ENCODE data around the gene PTGIS.

The PTGIS gene

DNA sequence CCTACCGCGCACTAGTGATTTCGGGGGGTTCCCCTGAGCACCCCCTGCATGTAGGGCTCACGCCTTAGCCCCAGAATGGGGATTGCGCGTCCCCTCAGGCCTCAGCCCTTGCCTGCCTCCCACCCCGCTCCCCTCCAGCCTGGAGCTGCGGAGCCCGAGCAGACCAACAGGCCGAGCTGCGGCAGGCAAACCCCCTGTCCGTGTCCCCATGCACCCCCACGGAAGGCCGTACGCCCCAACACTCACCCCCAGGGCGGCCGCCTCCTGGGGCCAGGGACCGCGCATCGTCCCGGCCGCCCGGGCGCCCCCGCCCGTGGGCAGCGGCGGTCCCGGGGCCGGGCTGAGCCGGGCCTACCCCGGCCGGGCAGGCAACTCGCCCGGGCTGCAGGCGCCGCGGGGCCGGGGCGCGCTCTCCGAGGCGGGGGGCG, 84.2 kb downstream of the PTGIS start:
- H3K27me3 ChIP-seq (replicated peaks; ENCODE audit: control insufficient read depth, insufficient read depth, low read length, poor library complexity, severe bottlenecking) = peaks cover 33% of the 10 kb centered on the region
- H3K36me3 ChIP-seq (ENCODE audit: control insufficient read depth, insufficient read depth, low read length) = no peaks in the 10 kb centered on the region
- H3K4me3 ChIP-seq (ENCODE audit: insufficient read depth, low read depth, low read length, poor library complexity, severe bottlenecking) = no peak overlapping the region
- peaks cover 10% of the 10 kb centered on the region for H3K4me1 ChIP-seq (ENCODE audit: control insufficient read depth, insufficient read depth, low read length, poor library complexity, severe bottlenecking)
- H3K9me3 ChIP-seq (ENCODE audit: control insufficient read depth, low read length) = no peaks in the 10 kb centered on the region
- no peak overlapping the region for H3K27ac ChIP-seq (ENCODE audit: insufficient read depth, low read length, poor library complexity, severe bottlenecking)
- no peak for DNase-seq

DNA sequence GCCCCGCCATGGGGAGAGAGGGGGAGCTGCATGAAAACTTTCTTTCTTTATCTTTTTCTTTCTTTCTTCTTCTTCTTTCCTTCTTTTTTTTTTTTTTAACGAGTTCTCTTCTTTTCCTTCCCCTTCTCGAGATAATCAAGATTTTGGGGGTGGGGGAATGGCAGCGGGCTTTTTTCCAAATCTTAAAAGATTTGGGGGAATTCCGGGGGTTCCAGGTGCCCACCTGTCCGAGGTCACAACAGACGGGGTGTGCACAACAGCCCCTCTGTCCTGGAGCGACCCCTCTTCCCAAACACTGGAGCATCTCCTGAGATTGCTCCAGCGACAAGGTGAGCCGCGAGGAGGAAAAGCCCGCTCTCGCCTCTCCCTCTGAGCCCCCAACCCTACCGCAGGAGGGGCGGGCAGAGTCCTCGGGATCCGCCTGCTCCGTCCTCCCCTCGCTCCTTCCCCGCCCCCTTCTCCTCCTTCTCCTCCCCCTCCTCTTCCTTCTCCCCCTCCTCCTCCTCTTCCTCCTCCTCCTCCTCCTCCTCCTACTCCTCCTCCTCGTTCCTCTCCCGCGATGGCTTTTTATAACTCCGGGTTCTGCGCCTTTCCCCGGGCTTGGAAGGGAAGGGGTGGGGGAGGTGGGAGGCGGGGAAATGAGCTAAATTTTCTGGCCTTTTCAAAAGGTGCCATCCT, 84.8 kb downstream of the PTGIS start:
- peaks cover 29% of the 10 kb centered on the region for H3K27me3 ChIP-seq (replicated peaks; ENCODE audit: control insufficient read depth, insufficient read depth, low read length, poor library complexity, severe bottlenecking)
- peaks cover 10% of the 10 kb centered on the region for H3K4me1 ChIP-seq (ENCODE audit: control insufficient read depth, insufficient read depth, low read length, poor library complexity, severe bottlenecking)
- no peak overlapping the region for H3K27ac ChIP-seq (ENCODE audit: insufficient read depth, low read length, poor library complexity, severe bottlenecking)
- no peak overlapping the region for H3K4me3 ChIP-seq (ENCODE audit: insufficient read depth, low read depth, low read length, poor library complexity, severe bottlenecking)
- H3K36me3 ChIP-seq (ENCODE audit: control insufficient read depth, insufficient read depth, low read length) = no peaks in the 10 kb centered on the region
- no peak for DNase-seq
- no peaks in the 10 kb centered on the region for H3K9me3 ChIP-seq (ENCODE audit: control insufficient read depth, low read length)

DNA sequence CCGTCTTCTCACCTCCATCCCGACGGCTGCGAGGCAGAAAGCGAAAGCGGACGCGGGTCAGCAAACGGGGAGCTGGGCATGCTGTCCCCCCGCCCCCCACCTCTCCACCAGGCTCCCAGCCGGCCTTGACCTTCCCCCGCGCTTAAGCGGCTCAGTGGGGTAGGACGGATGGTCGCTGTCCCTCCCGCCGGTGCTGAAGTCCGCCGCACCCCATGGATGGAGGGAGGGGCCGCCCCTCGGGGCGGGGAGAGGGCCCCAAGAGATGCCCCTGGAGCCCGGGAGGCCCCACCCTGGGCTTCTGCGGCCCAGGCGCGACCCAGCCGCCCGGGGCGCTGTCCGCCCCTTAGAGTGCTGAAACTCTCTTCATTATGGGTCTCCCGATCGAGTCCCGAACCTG, 85.3 kb downstream of the PTGIS start, which contains the start of gene KCNB1:
Gene KCNB1 (minus strand): TSS at position 48 of the 397 bp plus-strand sequence. CDS start 188 bp downstream, outside the sequence.
- Histone ChIP-seq H3K4me3 (ENCODE audit: insufficient read depth, low read depth, low read length, poor library complexity, severe bottlenecking) (no peak within 1 kb of the TSS), H3K9me3 (ENCODE audit: control insufficient read depth, low read length) (no peaks in the 10 kb centered on the region), H3K4me1 (ENCODE audit: control insufficient read depth, insufficient read depth, low read length, poor library complexity, severe bottlenecking) (peaks cover 10% of the 10 kb centered on the region), H3K27ac (ENCODE audit: insufficient read depth, low read length, poor library complexity, severe bottlenecking) (no peak within 1 kb of the TSS), H3K27me3 (replicated peaks; ENCODE audit: control insufficient read depth, insufficient read depth, low read length, poor library complexity, severe bottlenecking) (peaks cover 29% of the 10 kb centered on the region), H3K36me3 (ENCODE audit: control insufficient read depth, insufficient read depth, low read length) (no peaks in the 10 kb centered on the region)
- peak in 2 of 3 donors; percentile 1 to 3 for DNase-seq

DNA sequence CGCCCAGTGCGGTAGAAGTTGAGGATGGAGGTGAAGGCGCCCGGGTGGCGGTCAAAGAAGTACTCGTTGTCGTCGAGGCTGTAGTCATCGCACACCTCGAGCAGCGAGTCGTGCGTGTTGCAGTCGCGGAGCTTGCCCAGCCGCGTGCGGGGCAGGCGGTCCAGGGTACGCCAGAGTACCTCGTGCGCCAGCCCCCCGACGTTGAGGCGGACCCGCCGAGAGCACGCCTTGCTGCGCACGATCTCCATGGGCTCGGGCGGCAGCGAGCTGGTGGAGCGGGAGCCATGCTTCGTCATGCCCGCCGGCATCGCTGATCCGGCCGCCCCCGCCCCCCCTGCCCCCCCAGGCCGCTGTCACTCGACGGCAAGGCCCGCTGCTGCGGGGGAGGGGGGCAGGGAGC, 85.8 kb downstream of the PTGIS start:
- H3K9me3 ChIP-seq (ENCODE audit: control insufficient read depth, low read length) = no peaks in the 10 kb centered on the region
- H3K27me3 ChIP-seq (replicated peaks; ENCODE audit: control insufficient read depth, insufficient read depth, low read length, poor library complexity, severe bottlenecking) = peaks cover 29% of the 10 kb centered on the region

DNA sequence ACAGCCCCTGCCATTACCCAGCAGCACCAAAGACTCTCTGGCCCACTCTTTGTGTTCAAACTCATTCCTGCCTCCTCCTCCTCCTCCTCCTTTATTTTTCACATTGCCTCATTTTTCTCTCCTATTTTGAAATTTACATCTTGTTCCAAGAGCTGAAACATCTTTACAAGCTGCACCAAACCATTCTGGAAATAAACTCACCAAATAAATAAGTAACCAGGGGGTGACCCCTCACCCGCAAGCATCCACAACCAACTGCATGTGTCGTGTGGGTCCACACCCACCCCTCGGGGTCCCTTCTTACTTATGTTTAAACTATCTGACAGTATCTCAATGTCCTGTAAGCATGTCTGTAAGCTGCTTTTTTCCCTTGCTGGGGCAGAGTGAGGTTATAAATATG, 86.8 kb downstream of the PTGIS start:
- Histone ChIP-seq H3K4me3 (ENCODE audit: insufficient read depth, low read depth, low read length, poor library complexity, severe bottlenecking) (no peak overlapping the region), H3K36me3 (ENCODE audit: control insufficient read depth, insufficient read depth, low read length) (no peaks in the 10 kb centered on the region), H3K27me3 (replicated peaks; ENCODE audit: control insufficient read depth, insufficient read depth, low read length, poor library complexity, severe bottlenecking) (peaks cover 29% of the 10 kb centered on the region), H3K4me1 (ENCODE audit: control insufficient read depth, insufficient read depth, low read length, poor library complexity, severe bottlenecking) (peaks cover 10% of the 10 kb centered on the region), H3K9me3 (ENCODE audit: control insufficient read depth, low read length) (no peaks in the 10 kb centered on the region), H3K27ac (ENCODE audit: insufficient read depth, low read length, poor library complexity, severe bottlenecking) (no peak overlapping the region)
- no peak for DNase-seq

More for the DNA sequence above, 85.8 kb downstream of the PTGIS start:
- Histone ChIP-seq H3K4me3 (ENCODE audit: insufficient read depth, low read depth, low read length, poor library complexity, severe bottlenecking) (no peak overlapping the region), H3K4me1 (ENCODE audit: control insufficient read depth, insufficient read depth, low read length, poor library complexity, severe bottlenecking) (peaks cover 10% of the 10 kb centered on the region), H3K27ac (ENCODE audit: insufficient read depth, low read length, poor library complexity, severe bottlenecking) (no peak overlapping the region), H3K36me3 (ENCODE audit: control insufficient read depth, insufficient read depth, low read length) (no peaks in the 10 kb centered on the region)
- no peak for DNase-seq

DNA sequence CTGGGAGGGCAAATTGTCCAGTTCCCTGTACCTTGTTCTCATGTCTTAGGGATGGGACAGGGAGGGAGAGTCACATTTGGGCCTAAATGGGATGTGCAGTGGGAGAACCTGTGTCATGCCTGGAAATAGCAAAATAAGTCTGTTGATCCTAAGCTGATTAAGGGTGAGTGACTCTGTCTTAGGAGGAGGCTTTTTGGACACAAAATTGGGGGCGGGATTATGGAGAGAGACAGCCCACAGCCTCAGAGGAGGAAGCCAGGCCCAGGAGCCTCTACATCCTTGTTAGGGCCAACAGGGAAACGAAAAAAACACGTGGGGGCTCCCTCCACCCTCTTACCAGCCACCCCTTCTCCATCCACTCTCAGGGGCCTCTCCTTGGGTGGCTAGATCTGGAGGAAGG, 87.7 kb downstream of the PTGIS start:
- H3K4me1 ChIP-seq (ENCODE audit: control insufficient read depth, insufficient read depth, low read length, poor library complexity, severe bottlenecking) = peaks cover 10% of the 10 kb centered on the region
- H3K9me3 ChIP-seq (ENCODE audit: control insufficient read depth, low read length) = no peaks in the 10 kb centered on the region
- no peak overlapping the region for H3K4me3 ChIP-seq (ENCODE audit: insufficient read depth, low read depth, low read length, poor library complexity, severe bottlenecking)
- DNase-seq = no peak
- H3K36me3 ChIP-seq (ENCODE audit: control insufficient read depth, insufficient read depth, low read length) = no peaks in the 10 kb centered on the region
- H3K27ac ChIP-seq (ENCODE audit: insufficient read depth, low read length, poor library complexity, severe bottlenecking) = no peak overlapping the region
- peaks cover 33% of the 10 kb centered on the region for H3K27me3 ChIP-seq (replicated peaks; ENCODE audit: control insufficient read depth, insufficient read depth, low read length, poor library complexity, severe bottlenecking)

DNA sequence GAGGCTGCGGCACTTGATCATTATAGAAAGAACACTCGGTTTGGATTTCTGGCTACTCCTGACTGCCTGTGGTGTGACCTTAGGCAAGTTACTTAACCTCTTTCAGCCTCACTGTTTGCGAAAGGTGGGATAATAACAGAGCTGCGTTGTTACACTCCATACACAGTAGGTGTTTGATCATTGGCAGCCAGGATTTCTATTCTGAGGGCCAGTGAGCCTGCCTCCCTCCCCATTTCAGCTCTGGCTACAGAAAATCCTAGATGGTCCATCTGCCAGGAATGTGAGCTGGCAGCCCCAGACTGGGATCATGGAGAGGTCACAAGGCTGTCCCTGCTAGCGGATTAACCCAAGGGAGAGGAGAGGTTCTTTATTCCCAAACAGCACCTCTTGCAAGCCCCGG, 88.2 kb downstream of the PTGIS start:
- H3K9me3 ChIP-seq (ENCODE audit: control insufficient read depth, low read length) = no peaks in the 10 kb centered on the region
- H3K27me3 ChIP-seq (replicated peaks; ENCODE audit: control insufficient read depth, insufficient read depth, low read length, poor library complexity, severe bottlenecking) = peaks cover 31% of the 10 kb centered on the region
- H3K36me3 ChIP-seq (ENCODE audit: control insufficient read depth, insufficient read depth, low read length) = no peaks in the 10 kb centered on the region
- peaks cover 10% of the 10 kb centered on the region for H3K4me1 ChIP-seq (ENCODE audit: control insufficient read depth, insufficient read depth, low read length, poor library complexity, severe bottlenecking)
- no peak overlapping the region for H3K4me3 ChIP-seq (ENCODE audit: insufficient read depth, low read depth, low read length, poor library complexity, severe bottlenecking)
- DNase-seq = no peak
- H3K27ac ChIP-seq (ENCODE audit: insufficient read depth, low read length, poor library complexity, severe bottlenecking) = no peak overlapping the region

DNA sequence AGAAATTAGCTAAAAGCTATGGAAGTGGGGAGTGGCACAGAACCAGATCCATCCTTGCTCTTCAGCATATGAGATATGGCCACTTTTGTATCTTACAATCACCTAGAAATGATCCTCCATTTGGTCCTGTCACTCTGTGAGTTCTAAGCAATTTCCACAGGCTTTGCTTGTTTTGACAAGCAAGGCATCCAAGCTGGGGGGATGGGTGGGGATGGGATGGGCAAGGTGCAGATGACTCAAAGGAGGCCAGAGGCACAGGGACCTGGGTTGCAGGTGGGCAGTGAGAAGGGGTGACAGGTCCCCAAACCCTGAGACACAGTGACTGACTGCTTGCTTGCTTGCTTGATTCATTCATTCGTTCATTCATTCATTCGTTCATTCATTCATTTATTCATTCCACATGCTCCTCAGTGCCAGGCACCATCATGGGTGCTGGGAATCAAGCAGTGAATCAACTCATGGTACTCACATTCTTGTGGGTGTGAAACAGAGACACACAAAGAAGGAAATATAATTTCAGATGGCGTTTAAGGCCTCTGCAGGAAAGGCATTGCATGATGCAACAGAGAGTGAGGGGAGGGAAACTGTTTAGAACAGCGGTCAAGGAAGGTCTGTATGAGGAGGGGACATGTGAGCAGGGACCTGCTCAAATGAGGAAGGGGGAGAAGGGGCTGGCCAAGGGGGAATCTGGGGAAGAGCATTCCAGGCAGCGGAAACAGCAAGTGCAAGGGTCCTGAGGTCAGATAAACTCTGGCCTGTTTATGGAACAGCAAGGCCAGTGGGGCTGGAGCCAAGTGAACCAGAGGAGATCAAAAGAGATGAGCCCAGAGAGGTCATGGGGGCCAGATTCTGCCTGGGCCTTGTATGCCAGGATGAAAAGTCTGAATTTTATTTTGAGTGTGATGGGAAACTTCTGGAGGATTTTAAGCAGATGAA, 88.9 kb downstream of the PTGIS start:
- H3K27ac ChIP-seq (ENCODE audit: insufficient read depth, low read length, poor library complexity, severe bottlenecking) = no peak overlapping the region
- H3K9me3 ChIP-seq (ENCODE audit: control insufficient read depth, low read length) = no peaks in the 10 kb centered on the region
- H3K27me3 ChIP-seq (replicated peaks; ENCODE audit: control insufficient read depth, insufficient read depth, low read length, poor library complexity, severe bottlenecking) = peaks cover 25% of the 10 kb centered on the region
- peaks cover 6% of the 10 kb centered on the region for H3K4me1 ChIP-seq (ENCODE audit: control insufficient read depth, insufficient read depth, low read length, poor library complexity, severe bottlenecking)
- DNase-seq = no peak
- H3K36me3 ChIP-seq (ENCODE audit: control insufficient read depth, insufficient read depth, low read length) = no peaks in the 10 kb centered on the region
- no peak overlapping the region for H3K4me3 ChIP-seq (ENCODE audit: insufficient read depth, low read depth, low read length, poor library complexity, severe bottlenecking)

DNA sequence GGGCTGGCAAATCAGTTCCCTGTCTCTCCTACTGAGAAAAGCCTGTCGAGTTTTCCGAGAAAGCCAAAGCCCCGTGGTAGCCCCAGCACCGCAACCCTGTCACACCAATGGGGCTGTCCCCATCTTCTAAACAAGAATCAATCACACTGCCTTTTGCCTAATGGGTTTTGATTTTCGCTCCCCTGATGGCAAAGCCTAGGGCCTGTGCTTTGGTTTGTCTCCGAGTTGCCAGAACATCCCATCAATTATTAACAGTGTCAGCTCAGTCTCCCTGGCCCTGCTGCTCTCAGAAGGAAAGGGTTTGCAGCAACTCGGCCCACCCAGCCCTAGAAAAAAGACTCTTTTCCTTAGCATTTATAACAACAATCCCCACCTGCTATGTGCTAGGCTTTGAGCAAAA, 89.7 kb downstream of the PTGIS start:
- Histone ChIP-seq H3K36me3 (ENCODE audit: control insufficient read depth, insufficient read depth, low read length) (no peaks in the 10 kb centered on the region), H3K27ac (ENCODE audit: insufficient read depth, low read length, poor library complexity, severe bottlenecking) (no peak overlapping the region), H3K27me3 (replicated peaks; ENCODE audit: control insufficient read depth, insufficient read depth, low read length, poor library complexity, severe bottlenecking) (peaks cover 20% of the 10 kb centered on the region), H3K9me3 (ENCODE audit: control insufficient read depth, low read length) (no peaks in the 10 kb centered on the region), H3K4me1 (ENCODE audit: control insufficient read depth, insufficient read depth, low read length, poor library complexity, severe bottlenecking) (peaks cover under 1% of the 10 kb centered on the region), H3K4me3 (ENCODE audit: insufficient read depth, low read depth, low read length, poor library complexity, severe bottlenecking) (no peak overlapping the region)
- no peak for DNase-seq

DNA sequence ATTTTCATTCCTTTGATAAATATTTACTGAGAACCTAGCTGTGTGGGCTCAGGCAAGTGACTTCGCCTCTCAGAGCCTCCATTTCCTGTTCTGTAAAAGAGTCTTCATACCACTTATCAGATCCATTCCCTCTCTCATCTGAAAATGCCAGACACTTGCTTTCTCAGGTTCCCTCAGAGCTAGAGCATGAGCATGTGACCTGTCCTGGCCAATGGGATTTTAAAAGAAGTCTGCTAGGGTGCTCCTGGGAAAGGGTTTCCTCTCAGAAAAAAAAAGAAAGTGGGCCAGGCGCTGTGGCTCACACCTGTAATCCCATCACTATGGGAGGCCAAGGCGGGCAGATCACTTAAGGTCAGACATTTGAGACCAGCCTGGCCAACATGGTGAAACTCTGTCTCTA, 90.7 kb downstream of the PTGIS start:
- H3K27me3 ChIP-seq (replicated peaks; ENCODE audit: control insufficient read depth, insufficient read depth, low read length, poor library complexity, severe bottlenecking) = peaks cover 10% of the 10 kb centered on the region
- H3K9me3 ChIP-seq (ENCODE audit: control insufficient read depth, low read length) = no peaks in the 10 kb centered on the region
- no peaks in the 10 kb centered on the region for H3K4me1 ChIP-seq (ENCODE audit: control insufficient read depth, insufficient read depth, low read length, poor library complexity, severe bottlenecking)
- no peak overlapping the region for H3K4me3 ChIP-seq (ENCODE audit: insufficient read depth, low read depth, low read length, poor library complexity, severe bottlenecking)
- no peaks in the 10 kb centered on the region for H3K36me3 ChIP-seq (ENCODE audit: control insufficient read depth, insufficient read depth, low read length)
- H3K27ac ChIP-seq (ENCODE audit: insufficient read depth, low read length, poor library complexity, severe bottlenecking) = no peak overlapping the region
- DNase-seq = no peak

Data from effector memory CD4-positive, alpha-beta T cell (primary cell).